Measurements from ENCODE around the gene PCNT.
"Not testable (repeated sequence)": the region's sequence is repeated elsewhere in the genome, so short reads cannot be mapped to it uniquely, and the experiment has no call there.

PCNT gene

GRCh38 chr21:46461909-46462308 is 138.0 kb downstream of the PCNT start:
- H3K36me3 ChIP-seq (ENCODE audit: insufficient read depth, low read length) = peaks cover 3% of the 10 kb centered on the region; the same call in 1 of the 2 replicates
- H3K79me2 ChIP-seq (ENCODE audit: control insufficient read depth, insufficient read depth, low read length, unreplicated experiment) = peaks cover 56% of the 10 kb centered on the region
- no peaks in the 10 kb centered on the region for H3K27me3 ChIP-seq (ENCODE audit: insufficient read depth, low read length)
- H3K27ac ChIP-seq (ENCODE audit: low read depth, low read length) = no peak overlapping the region
- H2AFZ ChIP-seq (ENCODE audit: low read length, unreplicated experiment) = no peak overlapping the region
- no peak overlapping the region for H3K4me3 ChIP-seq (ENCODE audit: low read depth, low read length)
- peaks cover 8% of the 10 kb centered on the region for H3K4me1 ChIP-seq (ENCODE audit: control insufficient read depth, insufficient read depth, low read length, unreplicated experiment)

GRCh38 chr21:46465153-46465552 is 141.2 kb downstream of the PCNT start:
- not testable (repeated sequence) for H2AFZ ChIP-seq (ENCODE audit: low read length, unreplicated experiment); H3K4me1 ChIP-seq (ENCODE audit: control insufficient read depth, insufficient read depth, low read length, unreplicated experiment); H3K4me3 ChIP-seq (ENCODE audit: low read depth, low read length); H3K27ac ChIP-seq (ENCODE audit: low read depth, low read length); H3K27me3 ChIP-seq (ENCODE audit: insufficient read depth, low read length); H3K36me3 ChIP-seq (ENCODE audit: insufficient read depth, low read length)
- H3K79me2 ChIP-seq (ENCODE audit: control insufficient read depth, insufficient read depth, low read length, unreplicated experiment) = peaks cover 40% of the 10 kb centered on the region

- Histone ChIP-seq H2AFZ (ENCODE audit: low read length, unreplicated experiment) (no peak overlapping the region), H3K27me3 (ENCODE audit: insufficient read depth, low read length) (no peaks in the 10 kb centered on the region), H3K4me1 (ENCODE audit: control insufficient read depth, insufficient read depth, low read length, unreplicated experiment) (no peaks in the 10 kb centered on the region), H3K27ac (ENCODE audit: low read depth, low read length) (no peak overlapping the region), H3K36me3 (ENCODE audit: insufficient read depth, low read length) (peaks cover 3% of the 10 kb centered on the region; the same call in 1 of the 2 replicates), H3K79me2 (ENCODE audit: control insufficient read depth, insufficient read depth, low read length, unreplicated experiment) (peaks cover 35% of the 10 kb centered on the region), H3K4me3 (ENCODE audit: low read depth, low read length) (no peak overlapping the region)
Observed at GRCh38 chr21:46465651-46466050, 141.7 kb downstream of the PCNT start.

GRCh38 chr21:46468108-46468774 is 144.3 kb downstream of the PCNT start:
- no peaks in the 10 kb centered on the region for H3K4me1 ChIP-seq (ENCODE audit: control insufficient read depth, insufficient read depth, low read length, unreplicated experiment)
- H2AFZ ChIP-seq (ENCODE audit: low read length, unreplicated experiment) = no peak overlapping the region
- no peaks in the 10 kb centered on the region for H3K27me3 ChIP-seq (ENCODE audit: insufficient read depth, low read length)
- H3K79me2 ChIP-seq (ENCODE audit: control insufficient read depth, insufficient read depth, low read length, unreplicated experiment) = peaks cover 21% of the 10 kb centered on the region
- peaks cover 5% of the 10 kb centered on the region for H3K36me3 ChIP-seq (ENCODE audit: insufficient read depth, low read length)
- no peak overlapping the region for H3K4me3 ChIP-seq (ENCODE audit: low read depth, low read length)
- H3K27ac ChIP-seq (ENCODE audit: low read depth, low read length) = no peak overlapping the region

- Histone ChIP-seq H3K4me1 (ENCODE audit: control insufficient read depth, insufficient read depth, low read length, unreplicated experiment) (no peaks in the 10 kb centered on the region), H3K27ac (ENCODE audit: low read depth, low read length) (no peak overlapping the region), H2AFZ (ENCODE audit: low read length, unreplicated experiment) (no peak overlapping the region), H3K36me3 (ENCODE audit: insufficient read depth, low read length) (peaks cover 4% of the 10 kb centered on the region; the same call in 1 of the 2 replicates), H3K4me3 (ENCODE audit: low read depth, low read length) (no peak overlapping the region), H3K79me2 (ENCODE audit: control insufficient read depth, insufficient read depth, low read length, unreplicated experiment) (peaks cover 20% of the 10 kb centered on the region), H3K27me3 (ENCODE audit: insufficient read depth, low read length) (no peaks in the 10 kb centered on the region)
Observed at GRCh38 chr21:46469275-46469674, 145.3 kb downstream of the PCNT start.

GRCh38 chr21:46471514-46471913 is 147.6 kb downstream of the PCNT start:
- Histone ChIP-seq H3K36me3 (ENCODE audit: insufficient read depth, low read length) (peaks cover 4% of the 10 kb centered on the region; the same call in 1 of the 2 replicates), H2AFZ (ENCODE audit: low read length, unreplicated experiment) (no peak overlapping the region), H3K27me3 (ENCODE audit: insufficient read depth, low read length) (no peaks in the 10 kb centered on the region), H3K27ac (ENCODE audit: low read depth, low read length) (no peak overlapping the region), H3K4me3 (ENCODE audit: low read depth, low read length) (no peak overlapping the region), H3K4me1 (ENCODE audit: control insufficient read depth, insufficient read depth, low read length, unreplicated experiment) (no peaks in the 10 kb centered on the region), H3K79me2 (ENCODE audit: control insufficient read depth, insufficient read depth, low read length, unreplicated experiment) (peaks cover 21% of the 10 kb centered on the region)

- Histone ChIP-seq H3K36me3 (ENCODE audit: insufficient read depth, low read length) (peaks cover 4% of the 10 kb centered on the region; the same call in 1 of the 2 replicates), H3K27me3 (ENCODE audit: insufficient read depth, low read length) (no peaks in the 10 kb centered on the region), H3K4me3 (ENCODE audit: low read depth, low read length) (no peak overlapping the region), H3K79me2 (ENCODE audit: control insufficient read depth, insufficient read depth, low read length, unreplicated experiment) (peaks cover 21% of the 10 kb centered on the region), H2AFZ (ENCODE audit: low read length, unreplicated experiment) (no peak overlapping the region), H3K27ac (ENCODE audit: low read depth, low read length) (no peak overlapping the region), H3K4me1 (ENCODE audit: control insufficient read depth, insufficient read depth, low read length, unreplicated experiment) (no peaks in the 10 kb centered on the region)
Observed at GRCh38 chr21:46472246-46472645, 148.3 kb downstream of the PCNT start.

- Histone ChIP-seq H3K27ac (ENCODE audit: low read depth, low read length) (no peak overlapping the region), H3K4me3 (ENCODE audit: low read depth, low read length) (no peak overlapping the region), H3K4me1 (ENCODE audit: control insufficient read depth, insufficient read depth, low read length, unreplicated experiment) (no peaks in the 10 kb centered on the region), H3K27me3 (ENCODE audit: insufficient read depth, low read length) (no peaks in the 10 kb centered on the region), H3K79me2 (ENCODE audit: control insufficient read depth, insufficient read depth, low read length, unreplicated experiment) (peaks cover 19% of the 10 kb centered on the region), H2AFZ (ENCODE audit: low read length, unreplicated experiment) (no peak overlapping the region), H3K36me3 (ENCODE audit: insufficient read depth, low read length) (peaks cover 4% of the 10 kb centered on the region; the same call in 1 of the 2 replicates)
Observed at GRCh38 chr21:46474382-46474781, 150.4 kb downstream of the PCNT start.

GRCh38 chr21:46475296-46475695 is 151.3 kb downstream of the PCNT start:
- Histone ChIP-seq H3K27me3 (ENCODE audit: insufficient read depth, low read length) (no peaks in the 10 kb centered on the region), H3K79me2 (ENCODE audit: control insufficient read depth, insufficient read depth, low read length, unreplicated experiment) (peaks cover 15% of the 10 kb centered on the region), H3K27ac (ENCODE audit: low read depth, low read length) (no peak overlapping the region)

GRCh38 chr21:46477765-46478164 is 153.8 kb downstream of the PCNT start:
- Histone ChIP-seq H2AFZ (ENCODE audit: low read length, unreplicated experiment) (no peak overlapping the region), H3K4me3 (ENCODE audit: low read depth, low read length) (no peak overlapping the region), H3K27me3 (ENCODE audit: insufficient read depth, low read length) (no peaks in the 10 kb centered on the region), H3K79me2 (ENCODE audit: control insufficient read depth, insufficient read depth, low read length, unreplicated experiment) (peaks cover 7% of the 10 kb centered on the region), H3K4me1 (ENCODE audit: control insufficient read depth, insufficient read depth, low read length, unreplicated experiment) (no peaks in the 10 kb centered on the region), H3K27ac (ENCODE audit: low read depth, low read length) (no peak overlapping the region), H3K36me3 (ENCODE audit: insufficient read depth, low read length) (no peaks in the 10 kb centered on the region)

More at GRCh38 chr21:46475296-46475695, 151.3 kb downstream of the PCNT start:
- no peak overlapping the region for H2AFZ ChIP-seq (ENCODE audit: low read length, unreplicated experiment)
- no peak overlapping the region for H3K4me3 ChIP-seq (ENCODE audit: low read depth, low read length)
- H3K36me3 ChIP-seq (ENCODE audit: insufficient read depth, low read length) = peaks cover 4% of the 10 kb centered on the region; the same call in 1 of the 2 replicates
- no peaks in the 10 kb centered on the region for H3K4me1 ChIP-seq (ENCODE audit: control insufficient read depth, insufficient read depth, low read length, unreplicated experiment)

GRCh38 chr21:46478910-46479309 is 155.0 kb downstream of the PCNT start:
- Histone ChIP-seq H3K4me1 (ENCODE audit: control insufficient read depth, insufficient read depth, low read length, unreplicated experiment) (no peaks in the 10 kb centered on the region), H3K79me2 (ENCODE audit: control insufficient read depth, insufficient read depth, low read length, unreplicated experiment) (peaks cover 12% of the 10 kb centered on the region), H2AFZ (ENCODE audit: low read length, unreplicated experiment) (no peak overlapping the region), H3K27ac (ENCODE audit: low read depth, low read length) (no peak overlapping the region), H3K36me3 (ENCODE audit: insufficient read depth, low read length) (no peaks in the 10 kb centered on the region), H3K27me3 (ENCODE audit: insufficient read depth, low read length) (no peaks in the 10 kb centered on the region), H3K4me3 (ENCODE audit: low read depth, low read length) (no peak overlapping the region)

Measured in ACC112 (cell line).